SW480 (cell line): ENCODE measurements around the gene VENTX.

Experiments
- DNase-seq: peaks from one replicate; pipeline ENCODE4 v3.0.0-alpha.2; 2016; ENCODE audit warnings: low spot score

The VENTX gene

GRCh38 chr10:133285217-133285616, 47.6 kb downstream of the VENTX start:
- DNase-seq = no peak

- DNase-seq = no peak
Measured at GRCh38 chr10:133286366-133286765, 48.7 kb downstream of the VENTX start.

- no peak for DNase-seq
Measured at GRCh38 chr10:133287832-133288500, 50.3 kb downstream of the VENTX start.

GRCh38 chr10:133289761-133290160, 52.1 kb downstream of the VENTX start:
- DNase-seq = no peak
